Activated CD8-positive, alpha-beta memory T cell treated with anti-CD3 and anti-CD28 coated beads for 1 hour (primary cell): Measurements from ENCODE around the gene RPN2.

ENCODE experiments used
- DNase-seq, 2 donors: peaks; one replicate each; pipeline ENCODE4 v3.0.0-alpha.2; 2020; ENCODE audit warnings: low read depth in 1 of 2; ENCODE audit errors: extremely low read depth in 1 of 2

The RPN2 gene

GRCh38 chr20:37238935-37239451, 59.9 kb downstream of the RPN2 start:
- DNase-seq = no peak

- no peak for DNase-seq
These were observed 61.4 kb downstream of the RPN2 start for GRCh38 chr20:37240337-37241067.

- DNase-seq = no peak
These were observed 63.4 kb downstream of the RPN2 start for GRCh38 chr20:37242503-37242902.

GRCh38 chr20:37243076-37243936, 64.2 kb downstream of the RPN2 start:
- DNase-seq = no peak

- DNase-seq = no peak
These were observed 64.9 kb downstream of the RPN2 start for GRCh38 chr20:37243937-37244571.

GRCh38 chr20:37244572-37244957, 65.4 kb downstream of the RPN2 start:
- no peak for DNase-seq

GRCh38 chr20:37245216-37246150, 66.4 kb downstream of the RPN2 start:
- no peak for DNase-seq

- DNase-seq = no peak
These were observed 67.6 kb downstream of the RPN2 start for GRCh38 chr20:37246736-37247135.

- DNase-seq = no peak
These were observed 68.4 kb downstream of the RPN2 start for GRCh38 chr20:37247547-37247946.

- DNase-seq = no peak
These were observed 70.2 kb downstream of the RPN2 start for GRCh38 chr20:37249304-37249703.

GRCh38 chr20:37251825-37252477, 72.8 kb downstream of the RPN2 start:
- no peak for DNase-seq

GRCh38 chr20:37253087-37253486, 74.0 kb downstream of the RPN2 start:
- DNase-seq = no peak

- DNase-seq = no peak
These were observed 75.2 kb downstream of the RPN2 start for GRCh38 chr20:37254114-37254878.

- DNase-seq = no peak
These were observed 77.2 kb downstream of the RPN2 start for GRCh38 chr20:37256286-37256685.

GRCh38 chr20:37257530-37257929, 78.4 kb downstream of the RPN2 start:
- DNase-seq = no peak

GRCh38 chr20:37257988-37258387, 78.9 kb downstream of the RPN2 start:
- no peak for DNase-seq

- DNase-seq = no peak
These were observed 79.9 kb downstream of the RPN2 start for GRCh38 chr20:37259031-37259430.

- no peak for DNase-seq
These were observed 80.7 kb downstream of the RPN2 start for GRCh38 chr20:37259865-37260264.

GRCh38 chr20:37260923-37261322, 81.8 kb downstream of the RPN2 start:
- no peak for DNase-seq
